MG63 (cell line): ENCODE results near the gene PIK3R1. TPM values are rescaled to one million over a fixed set of nuclear protein-coding genes. Genes with fewer than 3 reads are reported as not detected.

Experiments used
- DNase-seq: peaks from one replicate; pipeline ENCODE4 v3.0.0-alpha.2; 2020
- H3K27me3 ChIP-seq: fragments of 250-450 bp; sonication (Bioruptor Pico); 2 replicates; pipeline ENCODE4 v1.5.1; 2020; ENCODE audit warnings: mild to moderate bottlenecking, moderate library complexity
- H3K36me3 ChIP-seq: fragments of 250-450 bp; sonication (Bioruptor Pico); 2 replicates; pipeline ENCODE4 v1.5.1; 2020; ENCODE audit warnings: mild to moderate bottlenecking, moderate library complexity
- H3K4me3 ChIP-seq: fragments of 250-450 bp; sonication (Bioruptor Pico); 2 replicates; pipeline ENCODE4 v1.5.1; 2020; ENCODE audit warnings: mild to moderate bottlenecking, moderate library complexity
- H3K9me3 ChIP-seq: fragments of 250-450 bp; sonication (Bioruptor Pico); 2 replicates; pipeline ENCODE4 v1.5.1; 2020; ENCODE audit warnings: mild to moderate bottlenecking, moderate library complexity
- total RNA-seq: library from RNA; depleted of rRNA; stranded (reverse); fragments of >200 nt; shearing (Covaris generic); gene quantifications from 2 replicates; pipeline ENCODE4 v1.2.3, GENCODE V29; 2014; ENCODE audit warnings: low replicate concordance; rRNA removed

PIK3R1 gene
- total RNA-seq: 9.5 and 13.1 TPM in 2 replicates

- Histone ChIP-seq H3K4me3 (peak within 1 kb of the TSS; percentile 84), H3K27me3 (no peaks in the 10 kb centered on the region)
These were observed at the start of gene PIK3R1 for GRCh38 chr5:68215208-68215897. Gene PIK3R1 (plus strand): TSS chr5:68215756. CDS start chr5:68226676, 10,920 bp downstream.

GRCh38 chr5:68167195-68167651, 48.3 kb upstream of the PIK3R1 start:
- Histone ChIP-seq H3K4me3 (no peak overlapping the region), H3K36me3 (no peaks in the 10 kb centered on the region), H3K27me3 (no peaks in the 10 kb centered on the region), H3K9me3 (no peaks in the 10 kb centered on the region)
- no peak for DNase-seq

More at GRCh38 chr5:68215208-68215897, at the start of gene PIK3R1:
- H3K36me3 ChIP-seq: peaks cover 2% of the 10 kb centered on the region; the same call in 1 of the 2 replicates
- peak; percentile 95 for DNase-seq
- peaks cover under 1% of the 10 kb centered on the region for H3K9me3 ChIP-seq

- Histone ChIP-seq H3K9me3 (no peaks in the 10 kb centered on the region), H3K27me3 (no peaks in the 10 kb centered on the region), H3K4me3 (no peak overlapping the region), H3K36me3 (no peaks in the 10 kb centered on the region)
- no peak for DNase-seq
These were observed 45.7 kb upstream of the PIK3R1 start for GRCh38 chr5:68169903-68170302.

GRCh38 chr5:68170826-68171558, 44.6 kb upstream of the PIK3R1 start:
- no peaks in the 10 kb centered on the region for H3K36me3 ChIP-seq
- H3K27me3 ChIP-seq: no peaks in the 10 kb centered on the region
- H3K9me3 ChIP-seq: no peaks in the 10 kb centered on the region
- no peak overlapping the region for H3K4me3 ChIP-seq
- DNase-seq: no peak

GRCh38 chr5:68172314-68172713, 43.2 kb upstream of the PIK3R1 start:
- no peak for DNase-seq
- Histone ChIP-seq H3K4me3 (no peak overlapping the region), H3K27me3 (no peaks in the 10 kb centered on the region), H3K36me3 (no peaks in the 10 kb centered on the region), H3K9me3 (no peaks in the 10 kb centered on the region)

GRCh38 chr5:68173007-68173406, 42.5 kb upstream of the PIK3R1 start:
- H3K27me3 ChIP-seq: no peaks in the 10 kb centered on the region
- DNase-seq: no peak
- H3K9me3 ChIP-seq: no peaks in the 10 kb centered on the region
- H3K36me3 ChIP-seq: no peaks in the 10 kb centered on the region
- H3K4me3 ChIP-seq: no peak overlapping the region

GRCh38 chr5:68176253-68176652, 39.3 kb upstream of the PIK3R1 start:
- no peaks in the 10 kb centered on the region for H3K36me3 ChIP-seq
- no peaks in the 10 kb centered on the region for H3K27me3 ChIP-seq
- no peak overlapping the region for H3K4me3 ChIP-seq
- no peak for DNase-seq
- no peaks in the 10 kb centered on the region for H3K9me3 ChIP-seq

GRCh38 chr5:68176802-68177479, 38.6 kb upstream of the PIK3R1 start:
- no peak overlapping the region for H3K4me3 ChIP-seq
- H3K27me3 ChIP-seq: no peaks in the 10 kb centered on the region
- no peak for DNase-seq
- H3K36me3 ChIP-seq: no peaks in the 10 kb centered on the region
- no peaks in the 10 kb centered on the region for H3K9me3 ChIP-seq

- H3K4me3 ChIP-seq: no peak overlapping the region
- DNase-seq: no peak
- H3K9me3 ChIP-seq: no peaks in the 10 kb centered on the region
- no peaks in the 10 kb centered on the region for H3K27me3 ChIP-seq
- no peaks in the 10 kb centered on the region for H3K36me3 ChIP-seq
These were observed 37.9 kb upstream of the PIK3R1 start for GRCh38 chr5:68177676-68178075.

- Histone ChIP-seq H3K4me3 (no peak overlapping the region), H3K36me3 (no peaks in the 10 kb centered on the region), H3K27me3 (no peaks in the 10 kb centered on the region), H3K9me3 (no peaks in the 10 kb centered on the region)
- no peak for DNase-seq
These were observed 37.0 kb upstream of the PIK3R1 start for GRCh38 chr5:68178579-68178978.

GRCh38 chr5:68180121-68181038, 35.2 kb upstream of the PIK3R1 start:
- Histone ChIP-seq H3K9me3 (no peaks in the 10 kb centered on the region), H3K4me3 (no peak overlapping the region), H3K36me3 (no peaks in the 10 kb centered on the region), H3K27me3 (no peaks in the 10 kb centered on the region)
- no peak for DNase-seq

GRCh38 chr5:68181039-68181599, 34.4 kb upstream of the PIK3R1 start:
- no peak for DNase-seq
- Histone ChIP-seq H3K4me3 (no peak overlapping the region), H3K27me3 (no peaks in the 10 kb centered on the region), H3K9me3 (no peaks in the 10 kb centered on the region), H3K36me3 (no peaks in the 10 kb centered on the region)

GRCh38 chr5:68182094-68182493, 33.5 kb upstream of the PIK3R1 start:
- Histone ChIP-seq H3K27me3 (no peaks in the 10 kb centered on the region), H3K9me3 (no peaks in the 10 kb centered on the region), H3K4me3 (no peak overlapping the region), H3K36me3 (no peaks in the 10 kb centered on the region)
- DNase-seq: no peak

GRCh38 chr5:68182534-68182933, 33.0 kb upstream of the PIK3R1 start:
- no peaks in the 10 kb centered on the region for H3K36me3 ChIP-seq
- no peak for DNase-seq
- no peaks in the 10 kb centered on the region for H3K9me3 ChIP-seq
- no peaks in the 10 kb centered on the region for H3K27me3 ChIP-seq
- H3K4me3 ChIP-seq: no peak overlapping the region

- Histone ChIP-seq H3K36me3 (no peaks in the 10 kb centered on the region), H3K4me3 (no peak overlapping the region), H3K9me3 (no peaks in the 10 kb centered on the region), H3K27me3 (no peaks in the 10 kb centered on the region)
- no peak for DNase-seq
These were observed 28.1 kb upstream of the PIK3R1 start for GRCh38 chr5:68187268-68188055.
